Cardiac fibroblast (primary cell): Measurements from ENCODE around the gene UAP1.
A peak's percentile ranks its signal among the peaks of the same experiment; 100 is the strongest.

Experiments used
- DNase-seq, 2 donors: peaks; one replicate each; pipeline versions ENCODE4 v3.0.0 to v3.0.0-alpha.2; 2010; ENCODE audit warnings: low read depth in 2 of 2
- H3K4me3 ChIP-seq, 2 donors: replicated peaks in 1 of 2; 1 replicate in 1 of 2; 2 replicates in 1 of 2; pipeline ENCODE4 v1.5.1; 2011; ENCODE audit warnings: low read depth in 2 of 2, low read length in 2 of 2, mild to moderate bottlenecking in 2 of 2, moderate library complexity in 1 of 2
- TF ChIP-seq, protein P1 (sequence below): IDR thresholded peaks from one replicate; pipeline ENCODE4 v1.5.1; 2011; ENCODE audit warnings: low read depth, mild to moderate bottlenecking, low read length, inconsistent platforms

The UAP1 gene

DNA sequence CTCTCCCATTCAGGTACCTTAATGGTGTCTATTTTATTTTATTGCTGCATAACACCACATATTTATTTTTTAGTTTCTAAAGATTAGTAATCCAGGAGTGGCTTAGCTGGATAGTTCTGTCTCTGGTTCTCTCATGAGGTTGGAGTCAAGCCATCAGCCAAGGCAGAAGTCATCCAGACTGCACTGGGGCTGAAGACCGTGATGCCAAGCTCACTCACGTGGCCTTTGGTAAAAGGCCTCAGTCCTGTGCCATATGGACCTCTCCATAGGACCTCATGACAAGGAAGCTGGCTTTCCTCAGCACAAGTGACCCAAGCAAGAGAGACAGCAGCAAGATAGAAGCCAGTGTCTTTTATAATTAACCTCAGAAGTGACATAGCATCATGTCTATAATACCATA, 47.8 kb downstream of the UAP1 start:
- TF ChIP-seq, protein P1, sequence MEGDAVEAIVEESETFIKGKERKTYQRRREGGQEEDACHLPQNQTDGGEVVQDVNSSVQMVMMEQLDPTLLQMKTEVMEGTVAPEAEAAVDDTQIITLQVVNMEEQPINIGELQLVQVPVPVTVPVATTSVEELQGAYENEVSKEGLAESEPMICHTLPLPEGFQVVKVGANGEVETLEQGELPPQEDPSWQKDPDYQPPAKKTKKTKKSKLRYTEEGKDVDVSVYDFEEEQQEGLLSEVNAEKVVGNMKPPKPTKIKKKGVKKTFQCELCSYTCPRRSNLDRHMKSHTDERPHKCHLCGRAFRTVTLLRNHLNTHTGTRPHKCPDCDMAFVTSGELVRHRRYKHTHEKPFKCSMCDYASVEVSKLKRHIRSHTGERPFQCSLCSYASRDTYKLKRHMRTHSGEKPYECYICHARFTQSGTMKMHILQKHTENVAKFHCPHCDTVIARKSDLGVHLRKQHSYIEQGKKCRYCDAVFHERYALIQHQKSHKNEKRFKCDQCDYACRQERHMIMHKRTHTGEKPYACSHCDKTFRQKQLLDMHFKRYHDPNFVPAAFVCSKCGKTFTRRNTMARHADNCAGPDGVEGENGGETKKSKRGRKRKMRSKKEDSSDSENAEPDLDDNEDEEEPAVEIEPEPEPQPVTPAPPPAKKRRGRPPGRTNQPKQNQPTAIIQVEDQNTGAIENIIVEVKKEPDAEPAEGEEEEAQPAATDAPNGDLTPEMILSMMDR, result no peak
- no peak for DNase-seq
- no peak overlapping the region for H3K4me3 ChIP-seq

DNA sequence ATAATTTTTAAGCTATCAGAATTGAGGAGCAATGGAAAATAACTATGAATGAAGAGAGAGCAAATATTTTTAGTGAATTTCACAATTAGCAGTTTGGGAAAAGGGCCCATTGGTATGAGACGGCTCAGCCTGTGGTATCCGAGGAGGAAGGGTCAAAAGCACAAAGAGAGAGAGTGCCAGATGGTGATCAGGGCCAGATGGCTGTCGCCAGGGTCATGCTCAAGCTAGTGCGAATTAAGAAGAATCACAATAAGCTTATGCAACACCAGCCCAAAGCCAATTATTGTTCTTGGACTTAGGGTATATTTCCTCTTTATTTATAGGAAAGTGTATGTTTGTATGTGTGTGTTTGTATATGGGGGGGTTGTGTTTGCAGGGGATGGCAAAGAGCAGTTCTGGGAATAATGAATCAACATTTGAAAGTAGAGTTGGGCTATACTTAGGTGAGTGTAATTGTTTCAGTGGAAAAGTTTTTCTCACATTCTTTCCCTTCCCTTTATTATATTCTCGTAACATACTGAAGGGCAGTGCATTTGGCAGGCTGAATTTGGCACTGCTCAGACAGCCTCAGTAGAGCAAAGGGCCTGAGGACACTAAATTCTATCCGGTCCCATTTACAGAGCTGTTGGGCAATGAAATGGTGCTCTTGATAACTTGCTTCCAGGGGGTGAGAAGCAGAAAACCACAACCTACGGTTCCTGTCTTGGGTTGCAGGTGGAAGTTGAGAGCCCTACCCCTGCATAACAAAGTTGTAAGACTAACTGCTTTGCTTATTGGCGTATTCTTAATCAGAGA, 51.3 kb downstream of the UAP1 start:
- peak; percentile 65 to 77 for DNase-seq
- no peak overlapping the region for H3K4me3 ChIP-seq
- TF ChIP-seq, protein P1, result no peak

DNA sequence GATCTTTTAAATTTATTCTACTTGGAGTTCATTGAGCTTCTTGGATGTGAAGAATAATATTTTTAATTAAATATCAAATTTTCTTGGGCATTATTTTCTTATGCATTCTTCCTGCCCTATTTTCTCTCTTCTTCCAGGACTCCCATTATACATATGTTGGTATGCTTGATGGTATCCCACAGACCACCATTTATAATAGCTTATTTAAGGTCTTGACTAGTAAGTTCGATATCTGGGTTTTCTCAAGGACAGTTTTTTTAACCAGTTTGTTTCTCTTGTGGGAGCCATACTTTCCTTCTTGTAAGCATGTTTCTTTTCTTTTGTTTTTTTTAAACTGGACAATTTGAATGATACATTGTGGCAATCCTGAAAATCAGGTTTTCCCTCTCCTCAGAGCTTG, 55.3 kb downstream of the UAP1 start:
- no peak overlapping the region for H3K4me3 ChIP-seq
- no peak for DNase-seq
- TF ChIP-seq, protein P1, result no peak

DNA sequence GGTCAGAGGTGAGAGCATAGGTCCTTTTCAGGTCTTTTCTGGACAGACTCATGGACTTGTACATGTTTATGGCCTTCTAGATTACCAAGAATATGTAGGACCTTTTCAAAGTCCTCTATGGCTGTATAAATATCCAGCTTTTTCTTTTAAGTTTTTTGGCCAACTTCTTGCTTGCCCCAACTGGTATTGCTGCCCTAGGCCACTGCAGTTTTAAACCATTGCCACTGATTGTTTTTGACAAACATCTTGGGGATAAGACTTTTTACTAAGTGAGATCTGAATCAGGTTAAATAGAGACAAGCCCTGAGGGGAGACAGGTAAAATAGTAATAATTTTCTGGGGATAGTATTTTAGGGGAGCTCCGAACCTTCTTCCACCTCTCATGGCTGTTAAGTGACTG, 56.0 kb downstream of the UAP1 start:
- TF ChIP-seq, protein P1, result no peak
- DNase-seq, result no peak
- no peak overlapping the region for H3K4me3 ChIP-seq

DNA sequence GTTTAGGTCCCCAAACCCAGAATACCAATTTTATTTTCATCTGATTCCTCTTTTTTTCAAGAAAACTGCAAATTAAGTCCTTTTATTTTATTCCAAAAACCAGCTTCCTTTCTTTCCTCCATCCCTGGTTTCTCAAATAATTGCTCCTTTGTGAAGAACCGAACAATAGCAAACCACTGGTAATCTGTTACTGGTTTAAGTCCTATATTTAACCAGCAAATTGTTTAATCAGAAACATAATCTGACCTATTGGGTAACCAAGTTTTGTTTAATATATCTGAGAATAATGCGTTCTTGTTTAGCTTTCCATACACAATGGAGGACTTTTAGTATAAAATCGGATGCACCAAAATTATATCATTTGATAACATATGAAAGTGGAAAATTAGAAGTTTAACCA, 57.6 kb downstream of the UAP1 start:
- TF ChIP-seq, protein P1, result no peak
- no peak overlapping the region for H3K4me3 ChIP-seq
- DNase-seq, result no peak

DNA sequence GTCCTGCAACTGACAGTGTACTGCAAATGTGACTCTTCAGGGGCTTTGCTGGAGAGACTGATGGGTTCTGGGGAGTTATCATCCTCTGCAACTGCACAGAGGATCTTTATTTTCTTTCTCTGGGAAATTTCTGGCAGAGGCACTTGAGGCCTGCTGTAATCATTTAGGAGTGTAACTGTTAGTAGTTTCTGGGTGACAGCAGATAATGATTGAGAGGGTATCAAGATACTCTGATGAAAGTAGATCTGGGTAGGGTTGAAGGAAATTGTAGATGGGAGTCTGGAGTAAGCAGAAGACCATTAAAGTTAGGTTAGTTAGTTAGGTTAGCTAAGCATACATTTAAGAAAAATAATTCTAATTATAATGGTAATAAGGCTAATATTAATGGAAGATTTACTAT, 59.7 kb downstream of the UAP1 start:
- DNase-seq, result no peak
- TF ChIP-seq, protein P1, result no peak
- no peak overlapping the region for H3K4me3 ChIP-seq

DNA sequence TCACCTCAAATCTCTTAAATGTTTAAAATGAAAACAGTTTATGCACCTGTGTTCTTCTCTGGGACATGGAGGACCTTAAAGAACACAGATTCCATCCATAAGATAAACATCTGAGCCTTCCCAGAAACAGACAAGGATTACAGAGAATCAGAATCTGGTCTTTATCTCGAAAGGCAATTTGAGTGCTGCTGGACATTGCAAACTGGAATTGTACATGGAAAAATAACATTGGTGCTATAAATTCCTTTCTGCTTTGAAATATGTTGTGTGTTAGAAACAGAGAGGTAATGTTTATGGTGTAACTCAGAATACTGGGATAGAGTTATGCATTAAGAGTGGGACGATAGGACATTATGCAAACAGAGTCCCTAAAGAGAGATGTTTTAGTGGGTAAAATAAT, 64.2 kb downstream of the UAP1 start:
- TF ChIP-seq, protein P1, result no peak
- DNase-seq, result no peak
- H3K4me3 ChIP-seq, result no peak overlapping the region
